HG03196 (cell line): ENCODE data around the gene MAP4.
"Not testable (repeated sequence)": the region's sequence is repeated elsewhere in the genome, so short reads cannot be mapped to it uniquely, and the experiment has no call there.

Experiments
- ATAC-seq: cut with Tn5 transposase; IDR thresholded peaks from one replicate; pipeline ENCODE4 v1.9.1; 2021; ENCODE audit not compliant: unreplicated experiment

The MAP4 gene

DNA sequence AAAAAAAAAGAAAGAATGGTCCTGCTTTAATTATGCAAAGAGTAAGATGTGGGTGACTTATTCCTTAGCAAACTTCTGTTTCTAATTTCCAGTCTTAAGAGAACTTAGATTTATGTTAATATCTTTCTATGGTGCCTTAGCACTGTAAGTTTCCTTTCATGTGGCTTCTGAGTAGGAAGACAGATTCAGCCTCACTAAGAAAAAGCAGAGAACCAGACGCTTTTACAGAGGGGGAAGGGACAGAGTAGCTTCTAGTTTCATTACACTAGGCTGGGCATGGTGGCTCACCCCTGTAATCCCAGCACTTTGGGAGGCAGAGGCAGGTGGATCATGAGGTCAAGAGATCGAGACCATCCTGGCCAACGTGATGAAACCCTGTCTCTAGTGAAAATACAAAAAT lies 118.3 kb downstream of the MAP4 start:
- no peak for ATAC-seq

DNA sequence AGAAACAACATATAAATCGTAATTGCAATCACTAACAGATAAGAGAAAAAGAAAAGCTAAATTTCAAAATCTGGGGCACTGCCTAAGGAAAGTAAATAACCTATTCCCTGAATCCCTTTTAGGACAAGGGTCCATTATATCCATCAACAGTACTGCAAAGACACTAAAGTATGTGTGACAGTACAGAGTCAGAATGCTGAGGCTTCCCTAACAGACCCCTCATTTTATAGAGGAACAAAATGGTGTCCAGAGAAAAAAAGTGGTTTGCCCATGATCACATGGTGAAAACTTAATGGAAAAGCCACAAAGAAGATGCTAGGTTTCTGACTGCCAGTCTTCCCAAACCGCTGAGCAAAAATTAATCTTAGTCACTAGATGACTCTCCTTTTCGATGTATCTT lies 119.5 kb downstream of the MAP4 start:
- no peak for ATAC-seq

DNA sequence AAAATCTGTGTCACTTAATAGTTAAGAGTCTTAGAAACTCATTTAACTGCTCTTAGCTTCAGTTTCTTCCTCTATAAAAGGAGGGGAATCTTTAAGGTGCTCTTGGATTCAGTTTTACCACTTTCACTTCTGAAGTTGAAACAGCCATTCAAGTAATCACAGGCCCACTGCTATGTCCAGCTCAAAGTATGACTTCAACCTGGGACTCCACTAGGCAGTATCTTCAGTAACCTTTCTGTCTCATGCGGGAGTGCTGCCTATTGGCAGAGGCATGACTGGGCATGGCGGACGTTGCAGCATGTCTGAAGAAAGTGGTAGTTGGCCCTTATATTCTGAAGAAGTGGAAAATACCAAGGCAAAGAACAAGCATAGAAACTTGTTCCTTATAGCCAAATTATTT lies 121.0 kb downstream of the MAP4 start:
- ATAC-seq, result no peak

DNA sequence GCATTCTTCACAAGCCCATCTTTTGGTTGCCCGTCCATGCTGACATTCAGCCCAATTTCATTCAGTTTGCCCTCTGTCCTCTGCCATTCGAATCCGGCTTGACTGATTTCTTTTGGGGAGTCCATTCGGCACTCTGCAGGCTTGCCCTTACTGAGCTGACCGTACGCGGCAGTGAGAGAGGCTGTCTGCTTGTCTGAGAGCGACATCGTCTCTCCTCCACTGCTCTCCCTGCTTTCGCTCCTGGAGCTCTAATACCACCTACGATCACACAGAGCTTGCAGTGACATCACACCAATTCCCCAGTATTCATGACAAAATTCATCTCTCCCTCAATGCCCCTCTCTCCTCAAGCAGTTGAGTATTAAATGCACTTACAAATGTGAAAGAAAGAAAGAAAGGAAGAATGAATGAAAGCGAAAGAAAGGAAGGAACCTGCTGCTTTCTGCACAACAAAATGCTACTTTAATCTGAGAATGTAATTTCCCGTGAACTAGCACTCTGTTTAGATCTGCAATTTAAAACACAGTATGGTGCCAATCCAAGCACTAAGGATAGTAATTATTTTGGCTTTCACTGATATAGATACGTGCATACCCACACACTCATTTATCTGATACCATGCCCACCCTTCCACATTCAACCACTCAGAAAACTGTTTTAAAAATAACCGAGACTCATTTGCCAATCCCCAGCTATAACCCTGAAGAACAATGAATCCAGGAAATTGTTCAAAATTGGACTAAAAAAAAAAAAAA lies 123.8 kb downstream of the MAP4 start:
- ATAC-seq, result no peak

DNA sequence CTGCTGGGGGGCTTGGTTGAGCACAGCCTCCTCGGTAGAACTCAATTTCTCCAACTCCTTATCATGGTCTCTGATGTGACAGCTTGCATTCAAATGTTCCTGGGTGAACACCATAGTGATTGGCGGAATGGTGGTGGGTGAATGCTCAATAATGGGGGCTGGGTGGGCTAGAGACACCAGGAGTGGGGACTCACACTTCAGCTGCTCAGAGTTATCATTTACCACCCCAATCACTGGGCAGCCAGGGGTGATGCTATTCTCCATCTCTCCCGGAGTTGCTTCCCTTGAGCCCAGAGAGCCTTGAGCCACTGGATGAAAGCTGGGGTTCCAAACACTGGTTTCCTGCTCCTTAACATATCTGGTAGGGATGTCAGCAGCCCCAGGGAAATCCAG lies 124.6 kb downstream of the MAP4 start:
- ATAC-seq, result no peak

DNA sequence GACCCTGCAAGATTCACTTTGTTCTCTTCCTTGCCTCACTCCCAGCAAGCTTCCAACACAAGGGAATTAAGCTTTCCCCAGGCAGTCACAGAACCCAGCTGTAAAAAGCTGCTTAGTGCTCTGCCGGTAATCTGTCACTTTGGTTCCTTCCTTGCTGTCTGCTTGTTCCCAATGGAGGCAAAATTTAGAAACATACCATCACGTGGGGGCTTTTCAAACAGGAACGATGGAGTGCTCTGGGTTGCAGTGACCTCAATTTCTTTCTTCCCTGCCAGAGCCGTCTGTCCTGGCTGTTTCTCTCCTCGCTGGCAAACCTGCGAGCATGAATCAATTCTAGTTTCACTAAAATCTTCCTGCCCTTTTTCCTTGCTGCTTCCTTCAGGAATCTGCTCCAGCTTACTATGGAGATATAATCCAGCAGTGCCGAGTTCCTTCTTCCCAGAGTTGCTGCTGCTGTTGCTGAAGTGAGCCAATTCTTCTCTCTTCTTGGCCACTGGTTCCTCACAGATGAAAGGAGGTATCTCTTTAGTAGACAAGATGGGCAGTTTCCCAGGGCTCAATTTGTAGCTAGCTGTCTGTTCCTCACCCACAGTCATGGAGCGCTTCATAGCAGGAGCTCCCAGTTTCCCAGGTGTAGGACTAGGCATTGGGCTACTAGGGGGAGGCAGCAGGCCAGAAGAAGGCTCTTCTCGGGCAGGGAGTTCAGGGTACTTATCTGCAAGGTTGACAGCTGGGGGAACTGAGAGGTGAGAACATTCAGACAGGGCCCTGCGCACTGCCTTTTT lies 125.2 kb downstream of the MAP4 start:
- no peak for ATAC-seq

DNA sequence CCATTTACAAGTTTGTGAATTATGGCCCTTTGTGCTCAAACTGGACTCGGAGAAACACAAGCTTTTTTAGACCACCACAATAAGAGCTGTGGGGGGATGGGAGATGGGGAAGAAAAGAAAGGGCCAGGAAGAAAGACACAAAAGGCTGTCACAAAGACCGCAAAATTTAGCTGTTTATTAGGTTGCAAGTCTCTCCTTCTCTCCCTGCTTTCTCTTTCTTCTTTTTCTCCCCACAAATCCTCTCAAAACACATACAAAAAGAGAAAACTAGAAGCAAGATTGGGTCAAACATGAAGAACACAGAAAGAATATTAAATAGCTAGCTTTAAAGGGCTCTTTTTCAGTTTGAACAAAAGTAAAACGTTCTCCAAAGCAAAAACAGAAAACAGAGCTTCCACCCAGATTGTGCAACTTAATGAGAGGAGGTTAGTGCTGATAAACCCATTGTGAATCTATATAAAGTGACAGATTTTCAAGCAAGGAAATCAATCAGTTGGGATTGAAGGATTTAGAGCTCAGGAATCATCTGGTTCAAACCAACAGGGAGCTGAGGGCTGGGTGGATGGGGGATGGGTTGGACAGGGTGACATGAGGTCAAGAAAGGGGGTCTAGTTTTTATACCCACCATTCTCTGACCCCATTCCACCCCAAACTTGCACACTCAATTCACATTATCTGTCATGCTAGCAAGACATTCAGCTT lies 125.9 kb downstream of the MAP4 start:
- ATAC-seq, result no peak

DNA sequence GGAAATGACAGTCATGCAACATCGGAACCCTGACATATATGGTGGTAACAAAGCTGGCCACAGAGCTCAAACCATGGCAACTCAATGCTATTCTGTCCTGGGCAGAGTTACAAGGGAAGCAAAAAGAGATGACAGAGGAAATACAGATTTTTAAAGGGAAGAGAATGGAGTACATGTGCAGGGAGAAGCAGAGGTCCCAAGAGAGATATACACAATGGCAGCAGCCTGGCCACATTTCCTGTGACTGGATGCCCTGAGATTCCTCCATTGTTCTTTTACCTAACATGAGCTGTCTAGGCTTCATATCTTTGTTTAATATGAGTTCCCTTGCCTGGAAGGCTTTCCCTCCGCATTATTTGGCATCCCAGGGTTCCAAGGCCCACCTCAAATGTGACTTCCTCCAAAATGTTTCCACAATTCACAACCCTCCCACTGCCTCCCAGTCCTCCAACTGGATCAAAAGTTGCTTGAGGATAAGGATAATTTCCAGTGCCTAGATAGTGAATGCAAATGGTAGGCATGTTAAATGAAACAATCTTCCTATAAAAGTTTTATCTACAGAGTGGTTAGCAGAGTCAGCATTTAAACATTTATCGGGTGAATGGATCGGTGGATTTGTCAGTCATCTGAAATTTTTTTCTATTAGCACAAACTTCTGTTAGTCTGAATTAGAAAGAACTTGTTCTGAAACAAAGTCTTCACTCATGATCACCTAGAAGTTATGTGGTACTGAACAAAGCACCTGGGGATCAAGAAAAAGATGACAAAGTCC lies 127.0 kb downstream of the MAP4 start:
- ATAC-seq, result no peak

DNA sequence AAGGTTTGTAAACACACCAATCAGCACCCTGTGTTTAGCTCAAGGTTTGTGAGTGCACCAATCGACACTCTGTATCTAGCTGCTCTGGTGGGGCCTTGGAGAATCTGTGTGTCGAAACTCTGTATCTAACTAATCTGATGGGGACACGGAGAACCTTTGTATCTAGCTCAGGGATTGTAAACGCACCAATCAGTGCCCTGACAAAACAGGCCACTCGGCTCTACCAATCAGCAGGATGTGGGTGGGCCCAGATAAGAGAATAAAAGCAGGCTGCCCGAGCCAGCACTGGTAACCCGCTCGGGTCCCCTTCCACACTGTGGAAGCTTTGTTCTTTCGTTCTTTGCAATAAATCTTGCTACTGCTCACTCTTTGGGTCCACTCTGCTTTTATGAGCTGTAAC lies 128.2 kb downstream of the MAP4 start:
- ATAC-seq, result not testable (repeated sequence)

DNA sequence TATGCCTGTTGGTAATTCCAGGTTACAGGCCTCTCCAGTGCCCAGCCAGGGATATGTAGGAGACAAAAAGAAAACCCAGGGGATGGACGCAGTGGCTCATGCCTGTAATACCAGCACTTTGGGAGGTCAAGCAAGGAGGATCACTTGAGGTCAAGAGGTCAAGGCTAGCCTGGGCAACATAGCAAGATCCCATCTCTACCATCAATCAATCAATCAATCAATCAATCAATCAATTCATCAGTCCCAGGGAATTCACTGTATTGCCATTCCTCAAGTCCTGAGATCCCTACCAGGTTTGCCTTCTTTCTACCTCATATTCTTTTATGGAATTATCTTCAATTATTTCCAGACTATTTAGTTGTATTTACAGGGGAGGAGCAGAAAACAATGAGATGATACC lies 131.0 kb downstream of the MAP4 start:
- ATAC-seq, result no peak

DNA sequence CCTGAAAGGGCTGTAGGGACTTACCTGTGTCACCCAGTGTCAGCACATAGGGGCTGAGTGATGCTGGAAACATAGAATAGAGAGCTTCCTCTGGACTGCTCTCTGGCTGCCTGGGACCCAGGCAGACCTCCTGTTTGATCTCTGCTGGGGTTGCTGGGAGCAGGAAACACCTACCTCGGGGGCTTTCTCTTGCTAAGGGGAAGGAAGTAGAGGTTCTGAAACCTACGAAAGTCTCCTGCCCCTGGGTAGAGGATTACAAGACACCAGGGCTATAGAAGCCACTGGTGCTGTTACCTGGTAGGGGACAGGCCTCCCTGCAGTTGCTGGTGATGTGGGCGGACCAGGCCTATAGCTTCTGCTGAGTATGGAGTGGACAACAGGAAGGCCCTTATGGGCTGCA lies 131.6 kb downstream of the MAP4 start:
- ATAC-seq, result no peak

DNA sequence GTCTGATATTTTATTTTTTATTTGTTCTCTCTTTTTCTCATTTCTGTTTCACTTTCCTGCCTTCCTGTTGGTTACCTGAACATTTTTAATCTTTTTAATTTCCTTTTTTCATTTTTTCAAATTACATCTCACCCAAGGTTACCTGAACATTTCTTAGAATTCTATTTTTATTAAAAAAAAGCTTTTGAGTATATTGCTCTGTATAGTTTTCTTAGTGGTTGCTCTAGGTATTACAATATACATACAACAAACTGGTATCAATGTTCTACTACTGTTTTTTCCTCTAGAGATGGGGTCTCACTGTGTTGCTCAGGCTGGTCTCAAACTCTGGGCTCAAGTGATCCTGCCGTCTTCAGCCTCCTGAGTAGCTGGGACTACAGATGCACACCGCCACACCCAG lies 133.9 kb downstream of the MAP4 start:
- ATAC-seq, result no peak

DNA sequence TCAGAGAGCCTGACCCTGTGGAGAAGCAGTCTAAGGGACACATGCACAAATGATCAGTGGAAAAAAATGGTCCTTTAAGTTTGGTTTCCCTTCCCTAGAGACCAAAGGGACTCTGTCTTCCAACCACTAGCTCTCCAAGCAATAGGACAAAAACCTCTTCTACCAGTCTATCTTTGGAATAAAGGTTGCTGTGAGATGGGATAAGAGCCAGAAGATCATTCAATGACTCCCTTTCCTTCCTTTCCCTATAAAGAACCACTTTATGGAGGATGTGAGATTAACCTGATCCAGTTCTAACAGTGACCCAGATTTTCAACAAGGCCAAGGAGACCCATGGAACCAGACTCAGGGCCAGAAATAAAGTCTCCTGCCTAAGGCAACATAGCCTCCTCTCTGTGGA lies 138.5 kb downstream of the MAP4 start:
- ATAC-seq, result no peak

DNA sequence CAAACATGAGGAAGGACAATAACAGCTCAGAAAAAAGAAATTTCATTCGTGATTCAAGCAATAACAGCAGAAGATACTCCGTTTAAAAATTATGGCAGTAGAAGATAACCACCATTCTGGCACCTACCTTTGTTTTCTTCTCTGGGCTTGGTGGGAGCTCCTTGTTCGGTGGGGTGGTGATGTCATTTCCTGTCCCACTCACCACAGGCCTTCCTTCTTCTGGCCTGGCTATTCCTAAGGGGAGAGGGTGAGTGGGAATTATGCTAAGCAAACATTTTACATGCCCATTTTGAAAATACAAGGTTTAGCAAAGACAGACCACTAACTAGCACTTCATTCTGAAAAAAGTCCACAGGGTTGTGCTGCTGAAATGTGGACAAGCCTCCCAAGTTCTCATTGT lies 138.9 kb downstream of the MAP4 start:
- ATAC-seq, result no peak

DNA sequence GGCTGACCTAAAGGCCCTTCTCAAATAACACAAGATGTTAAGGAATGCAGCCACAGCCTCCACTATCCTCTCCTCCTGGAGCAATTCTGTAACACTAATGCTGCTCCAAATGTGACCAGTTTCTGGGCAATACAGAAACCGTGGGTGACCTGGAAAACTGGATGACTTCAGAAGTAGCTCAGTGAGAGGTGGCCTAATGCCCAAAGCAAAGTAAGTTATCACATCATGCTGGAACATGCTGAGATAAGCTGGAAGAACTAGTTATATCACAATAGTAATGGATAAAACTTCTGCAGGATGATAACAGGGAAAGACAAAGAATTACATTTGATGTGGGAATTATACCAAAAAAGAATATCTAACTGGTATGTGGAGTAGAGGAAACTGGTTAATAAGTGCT lies 141.3 kb downstream of the MAP4 start:
- ATAC-seq, result no peak

DNA sequence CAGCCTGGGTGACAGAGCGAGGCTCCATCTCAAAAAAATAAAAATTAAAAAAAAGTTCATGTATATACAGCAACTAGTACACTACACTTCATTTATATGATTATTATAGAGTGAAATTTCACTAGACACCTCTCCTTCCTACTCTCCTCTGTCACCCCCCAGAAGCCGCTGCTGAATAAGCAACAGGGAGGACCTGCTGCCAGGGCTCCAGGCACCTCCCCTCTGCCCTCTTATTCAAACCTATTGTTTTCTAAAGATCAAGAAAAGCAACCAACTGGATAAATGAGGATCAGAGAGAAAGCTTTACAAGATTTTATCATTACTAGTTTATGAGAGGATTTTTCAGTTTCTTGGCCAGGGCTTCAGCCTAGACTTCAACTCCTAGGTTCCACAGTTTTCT lies 141.8 kb downstream of the MAP4 start:
- no peak for ATAC-seq

DNA sequence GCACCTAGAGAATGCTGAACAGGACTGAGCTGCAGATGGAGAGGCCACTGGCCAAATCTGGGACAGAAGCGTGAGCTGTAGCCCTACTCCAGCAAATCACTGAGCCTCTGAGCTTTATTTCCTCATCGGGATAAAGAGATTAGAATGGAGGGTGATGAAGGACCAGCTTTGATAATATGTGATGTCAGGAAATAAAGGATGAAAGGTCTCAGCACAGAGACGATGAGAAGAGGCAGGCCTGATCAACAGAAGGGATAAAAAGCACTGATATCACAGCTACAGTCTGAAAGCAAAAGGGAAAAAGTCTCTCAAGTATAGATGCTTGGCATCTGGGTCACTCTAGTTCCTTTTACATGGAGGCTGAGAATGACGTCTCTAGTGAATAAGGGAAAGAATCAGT lies 143.3 kb downstream of the MAP4 start:
- no peak for ATAC-seq

DNA sequence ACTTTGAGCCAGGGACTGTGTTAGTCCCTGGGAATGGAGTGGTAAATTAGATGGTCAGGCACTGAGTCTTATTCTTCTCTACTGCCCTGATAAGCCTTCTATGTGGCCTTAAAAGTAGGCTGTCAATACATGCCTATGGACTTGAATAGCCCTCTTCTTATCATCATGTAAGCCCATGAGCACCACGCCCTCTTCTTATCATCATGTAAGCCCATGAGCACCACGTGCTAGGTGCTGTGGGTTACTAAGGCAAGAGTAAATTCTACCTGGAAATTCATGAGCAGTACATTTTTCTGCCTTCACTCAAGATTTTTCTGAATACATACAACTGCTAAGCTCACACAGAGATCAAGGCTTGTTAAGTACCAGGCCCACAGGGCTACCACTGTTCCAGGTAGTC lies 144.8 kb downstream of the MAP4 start:
- ATAC-seq, result no peak

DNA sequence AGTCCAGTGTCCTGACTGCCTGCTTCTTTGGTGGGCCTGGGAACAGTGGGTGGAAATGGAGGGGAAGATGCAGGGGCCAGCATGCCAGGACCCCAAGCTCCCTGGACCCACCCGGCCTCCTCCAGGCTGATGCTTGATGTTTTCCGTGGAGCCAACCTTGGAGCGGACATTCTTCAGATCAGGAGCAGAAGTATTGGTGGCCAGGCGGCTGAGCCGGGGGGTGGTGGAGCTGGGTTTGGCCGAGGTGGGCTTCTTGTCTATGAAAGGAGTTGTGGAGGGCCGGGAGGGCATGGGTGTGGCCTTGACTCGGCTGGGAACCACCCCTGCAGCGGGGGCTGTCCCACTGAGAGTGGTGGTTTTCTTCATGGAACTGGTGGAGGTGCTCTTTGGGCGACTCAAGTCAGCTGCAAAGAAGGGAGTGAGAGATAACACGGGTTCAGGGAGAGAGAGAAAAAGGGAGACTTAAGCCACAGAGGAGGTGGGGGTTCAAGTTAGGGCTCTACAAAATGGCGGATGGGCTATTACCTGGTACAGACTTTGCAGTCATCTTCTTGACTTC lies 145.4 kb downstream of the MAP4 start:
- no peak for ATAC-seq

DNA sequence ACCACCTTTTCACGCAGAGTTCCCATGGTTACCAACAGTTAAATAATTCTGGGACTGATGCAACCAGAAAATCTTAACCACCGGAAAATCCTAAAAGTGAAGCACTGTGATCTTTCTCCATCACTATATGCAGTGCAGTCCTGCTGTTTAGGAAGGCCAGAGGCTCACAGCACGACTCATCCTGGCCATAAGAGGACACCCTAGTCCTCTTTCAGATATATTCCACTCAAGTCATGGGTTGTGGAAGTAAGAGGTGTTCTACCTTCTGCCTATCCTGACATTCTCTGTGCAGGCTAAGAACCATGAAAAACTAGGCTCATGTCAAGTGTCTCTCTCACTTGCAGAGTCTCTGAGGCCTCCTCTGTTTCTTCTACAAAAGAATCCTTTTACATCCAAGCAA lies 146.1 kb downstream of the MAP4 start:
- ATAC-seq, result no peak

DNA sequence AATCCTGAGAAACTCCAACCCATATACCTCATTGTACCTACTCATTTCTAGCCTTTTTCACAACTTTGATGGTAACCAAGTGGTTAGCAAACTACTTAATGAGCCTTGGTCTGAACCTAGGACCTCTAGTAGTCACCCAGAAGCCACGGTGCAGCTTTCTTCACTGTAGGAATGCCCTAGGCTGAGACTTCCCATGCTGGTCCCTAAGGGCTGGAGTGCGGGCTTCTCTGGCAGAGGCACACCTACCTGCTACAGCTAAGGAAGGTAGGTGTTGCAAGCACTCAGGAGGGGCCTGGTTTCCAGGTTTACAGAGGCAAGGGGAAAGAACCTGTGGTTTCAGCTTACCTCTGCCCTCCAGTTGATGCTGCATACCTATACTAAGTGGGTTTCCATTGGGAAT lies 147.9 kb downstream of the MAP4 start:
- ATAC-seq, result no peak
